GM21529 (cell line): Measurements from ENCODE around the gene CFAP47.
"Not testable (repeated sequence)": the region's sequence is repeated elsewhere in the genome, so short reads cannot be mapped to it uniquely, and the experiment has no call there.

Experiments used
- ATAC-seq: cut with Tn5 transposase; IDR thresholded peaks from one replicate; pipeline ENCODE4 v1.9.1; 2021; ENCODE audit not compliant: unreplicated experiment

Gene CFAP47

DNA sequence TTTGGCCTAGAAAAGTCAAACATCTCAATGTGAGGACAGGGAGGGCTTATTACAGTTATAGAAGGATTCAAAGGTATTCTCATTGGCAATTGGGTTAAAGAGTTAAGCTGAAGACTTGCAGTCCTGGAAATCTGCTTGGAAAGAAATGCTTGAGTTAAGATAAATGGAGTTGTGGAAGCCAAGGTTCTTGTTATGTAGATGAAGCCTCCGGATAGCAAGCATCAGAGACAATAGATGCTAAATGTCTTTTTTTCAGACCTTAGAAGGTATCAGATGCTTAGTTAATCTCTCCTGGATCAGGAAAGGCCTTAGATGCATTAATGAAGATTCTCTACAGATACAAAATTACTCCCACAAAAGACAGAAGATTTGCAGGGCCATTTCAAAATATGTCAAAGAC lies 299.3 kb downstream of the CFAP47 start:
- ATAC-seq, result no peak

GRCh38 chrX:36234840-36235528 lies 315.4 kb downstream of the CFAP47 start:
- ATAC-seq, result not testable (repeated sequence)

DNA sequence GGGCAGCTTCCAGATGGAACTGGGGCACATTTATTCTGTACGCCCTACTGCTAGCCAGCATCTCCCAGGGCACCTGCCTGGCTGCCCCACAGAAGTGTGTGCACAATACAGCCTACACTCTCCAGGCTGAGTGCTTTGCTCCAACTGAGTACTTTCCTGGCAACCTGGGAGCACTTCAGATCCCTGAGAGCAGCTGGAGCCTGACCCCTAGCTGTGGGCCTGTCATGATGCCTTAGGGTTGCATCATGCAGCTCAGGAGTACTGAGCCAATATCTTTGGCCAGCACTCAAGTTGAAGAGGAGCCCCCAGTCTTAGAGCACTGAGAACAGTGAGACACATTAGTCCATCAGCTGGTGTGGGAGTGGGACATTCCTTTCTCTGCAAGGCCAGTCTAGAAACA lies 321.9 kb downstream of the CFAP47 start:
- no peak for ATAC-seq

GRCh38 chrX:36266155-36266554 lies 346.6 kb downstream of the CFAP47 start:
- no peak for ATAC-seq

DNA sequence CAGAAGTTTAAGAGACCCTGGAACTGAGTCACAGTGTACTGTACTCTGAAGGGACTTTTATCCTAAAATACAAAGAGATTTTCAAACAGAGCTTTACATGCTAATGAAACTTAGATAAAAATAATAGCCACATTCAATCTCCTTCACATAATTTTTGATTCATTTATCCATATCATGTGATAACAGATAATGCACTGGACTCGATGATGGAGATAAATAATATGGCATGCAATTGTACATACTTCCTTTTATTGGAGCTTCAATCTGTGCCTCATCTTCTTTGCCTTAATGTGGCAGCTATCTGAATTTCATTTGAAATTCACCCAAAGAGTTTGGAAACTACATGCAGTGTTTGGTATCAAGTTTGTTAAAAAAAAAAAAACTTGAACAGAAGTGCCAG lies 390.6 kb downstream of the CFAP47 start:
- ATAC-seq, result no peak

DNA sequence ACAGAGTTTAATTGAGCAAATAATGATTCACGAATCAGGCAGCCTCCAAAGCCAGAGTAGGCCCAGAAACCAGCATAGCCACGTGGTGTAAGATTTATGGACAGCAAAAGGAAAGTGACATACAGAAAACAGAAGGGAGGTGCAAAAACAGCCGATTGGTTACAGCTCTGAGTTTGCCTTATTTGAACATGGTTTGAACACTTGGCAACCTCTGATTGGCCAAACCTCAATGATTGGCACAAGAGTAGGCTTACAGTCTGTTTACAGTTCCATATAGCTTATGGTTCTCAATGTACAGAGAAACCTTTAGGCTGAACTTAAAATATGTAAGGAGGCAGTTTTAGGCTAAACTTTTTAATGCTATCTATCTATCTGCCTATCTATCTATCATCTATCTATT lies 394.8 kb downstream of the CFAP47 start:
- no peak for ATAC-seq

DNA sequence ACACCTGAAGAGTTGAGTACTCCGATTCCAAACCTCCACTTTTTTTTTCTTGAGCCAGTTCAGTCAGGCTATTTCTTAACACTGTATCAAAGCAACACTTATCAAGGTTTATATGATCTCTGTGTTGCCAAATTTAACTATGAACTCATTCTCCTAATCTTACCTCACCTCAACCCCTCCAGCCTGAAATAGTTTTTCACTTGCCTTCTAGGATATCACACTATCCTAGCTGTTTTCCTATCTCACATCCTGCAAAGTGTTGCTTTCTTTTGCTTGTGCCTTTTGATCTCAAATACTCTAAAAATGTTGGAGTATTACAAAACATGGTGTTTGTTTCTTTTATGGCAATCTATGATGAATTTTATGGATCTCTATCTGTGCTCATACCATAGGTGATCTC lies 415.0 kb downstream of the CFAP47 start:
- ATAC-seq, result no peak

- ATAC-seq, result no peak
These were observed 417.2 kb downstream of the CFAP47 start for GRCh38 chrX:36336751-36337150.

DNA sequence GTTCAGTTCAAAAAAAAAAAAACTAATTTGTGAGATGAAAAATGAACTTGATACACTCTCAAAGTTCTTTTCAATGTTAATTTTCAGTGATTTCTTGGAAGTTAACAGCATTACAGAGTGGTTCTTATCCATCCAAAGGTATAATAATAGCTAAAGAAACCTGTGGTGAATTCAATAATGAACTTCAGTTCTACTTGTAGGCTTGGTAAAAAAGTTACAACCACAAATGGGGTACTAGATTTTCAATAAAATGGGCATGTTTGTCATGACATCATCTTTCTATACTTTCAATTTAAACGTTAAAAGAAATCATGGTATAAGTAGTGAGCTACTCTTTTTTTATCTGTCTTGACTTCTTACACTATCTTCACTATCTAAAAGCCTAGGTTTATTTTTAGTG lies 424.8 kb downstream of the CFAP47 start:
- no peak for ATAC-seq

DNA sequence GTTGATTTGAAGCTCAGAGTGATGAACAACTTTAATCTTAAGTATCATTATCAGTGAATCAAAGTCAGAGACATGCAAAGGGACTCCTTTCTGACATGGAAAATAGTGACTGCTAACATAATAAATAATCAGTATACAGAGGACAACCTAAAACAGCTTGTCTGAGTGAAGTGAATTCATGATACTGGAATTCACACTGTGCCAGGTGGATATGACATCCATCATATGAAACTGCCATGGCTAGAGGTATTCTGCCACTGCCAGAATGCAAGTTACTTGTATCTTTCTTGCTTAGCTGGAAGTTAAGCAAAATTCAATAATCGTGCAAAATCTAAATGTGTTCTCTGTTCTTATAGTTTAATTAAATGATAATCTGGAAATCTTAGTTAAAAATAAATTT lies 429.0 kb downstream of the CFAP47 start:
- no peak for ATAC-seq

- ATAC-seq, result no peak
These were observed 438.3 kb downstream of the CFAP47 start for GRCh38 chrX:36357855-36358254.

GRCh38 chrX:36364262-36364661 lies 444.7 kb downstream of the CFAP47 start:
- ATAC-seq, result no peak

GRCh38 chrX:36383495-36383894 lies 464.0 kb downstream of the CFAP47 start:
- ATAC-seq, result no peak

- ATAC-seq, result no peak
These were observed 469.4 kb downstream of the CFAP47 start for GRCh38 chrX:36388901-36389300.

DNA sequence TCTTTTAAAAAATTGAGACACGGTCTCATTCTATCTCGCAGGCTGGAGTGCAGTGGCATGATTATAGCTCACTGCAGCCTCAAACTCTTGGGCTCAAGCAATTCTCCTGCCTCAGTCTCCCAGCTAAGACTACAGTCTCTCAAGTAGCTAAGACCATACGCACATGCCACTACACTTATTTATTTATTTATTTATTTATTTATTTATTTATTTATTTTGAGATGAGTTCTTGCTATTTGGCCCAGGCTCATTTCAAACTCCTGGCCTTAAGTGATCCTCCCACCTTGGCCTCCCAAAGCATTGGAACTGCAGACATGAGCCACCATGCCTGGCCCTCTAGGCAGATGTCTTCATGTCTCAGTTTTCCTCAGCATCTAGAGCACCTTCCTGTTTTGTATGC lies 482.2 kb downstream of the CFAP47 start:
- ATAC-seq, result no peak

DNA sequence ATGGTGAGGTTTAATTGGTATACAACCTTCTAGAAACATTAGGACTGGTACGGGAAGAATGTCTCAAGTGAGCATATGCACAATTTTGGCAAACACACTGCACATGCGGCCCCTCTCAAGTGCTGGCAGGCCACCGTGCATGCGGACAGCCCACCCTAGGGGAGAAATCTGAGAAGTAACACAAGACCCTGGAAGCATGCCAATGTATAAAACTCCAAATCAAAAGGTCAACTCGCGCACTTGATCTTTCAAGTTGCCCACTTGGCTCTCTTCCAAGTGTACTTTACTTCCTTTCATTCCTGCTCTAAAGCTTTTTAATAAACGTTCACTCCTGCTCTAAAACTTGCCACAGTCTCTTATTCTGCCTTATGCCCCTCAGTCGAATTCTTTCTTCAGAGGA lies 488.3 kb downstream of the CFAP47 start:
- ATAC-seq, result no peak

GRCh38 chrX:36414056-36414455 lies 494.5 kb downstream of the CFAP47 start:
- no peak for ATAC-seq

DNA sequence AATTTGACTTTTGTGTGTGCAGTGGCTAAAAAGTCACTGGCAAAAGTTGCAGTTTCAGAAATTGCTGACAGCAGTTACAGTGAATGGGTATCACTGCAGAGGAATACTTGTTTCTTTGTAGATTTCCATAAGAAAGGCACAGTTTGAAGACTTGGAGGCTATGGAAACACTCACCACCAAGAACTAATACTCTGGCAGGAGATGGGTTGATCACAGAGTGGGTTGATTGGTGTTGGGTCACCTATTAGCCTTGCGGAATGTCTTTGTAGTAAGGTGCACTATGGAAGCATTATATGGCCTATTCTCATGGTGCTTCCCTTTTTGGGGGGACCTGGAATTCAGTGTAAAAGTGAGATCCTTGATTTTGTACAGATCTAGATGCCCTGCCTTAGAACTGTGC lies 502.8 kb downstream of the CFAP47 start:
- ATAC-seq, result no peak

GRCh38 chrX:36431819-36432218 lies 512.3 kb downstream of the CFAP47 start:
- ATAC-seq, result no peak

DNA sequence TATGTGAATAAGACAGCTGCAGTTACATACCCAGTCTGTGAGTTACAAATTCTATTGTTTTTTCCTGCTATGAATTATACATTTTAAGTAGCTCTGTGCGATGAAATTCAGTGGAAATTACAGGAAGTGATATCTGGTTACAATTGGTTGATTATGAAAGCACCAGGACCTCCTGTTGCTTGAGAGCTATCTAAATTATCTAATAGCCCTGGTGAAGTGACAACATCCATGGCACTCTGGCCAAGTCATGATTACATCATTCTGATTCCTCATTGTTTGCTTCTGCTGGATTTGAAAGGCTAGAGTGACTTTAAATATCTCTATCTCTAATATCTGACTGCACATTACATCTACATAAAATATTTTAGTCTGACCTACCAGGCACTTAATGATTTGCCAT lies 515.0 kb downstream of the CFAP47 start:
- ATAC-seq, result no peak
